Mesothelial cell of epicardium (in vitro differentiated cells): ENCODE measurements around the gene PAX6. TPM values are rescaled to one million over a fixed set of nuclear protein-coding genes. Genes with fewer than 3 reads are reported as not detected.

Source experiments
- DNase-seq, 2 experiments: peaks; one replicate each; pipeline ENCODE4 v3.0.0; 2021; ENCODE audit warnings: low spot score in 2 of 2; ENCODE audit not compliant: unreplicated experiment in 2 of 2
- H3K27ac Mint-ChIP-seq: 2 replicates; pipeline ENCODE4 v1.8.0; 2021; ENCODE audit warnings: mixed read lengths
- H3K27me3 Mint-ChIP-seq: 2 replicates; pipeline ENCODE4 v1.8.0; 2021; ENCODE audit warnings: low read depth, mixed read lengths
- H3K36me3 Mint-ChIP-seq: 2 replicates; pipeline ENCODE4 v1.8.0; 2021; ENCODE audit warnings: mixed read lengths
- H3K4me1 Mint-ChIP-seq: 2 replicates; pipeline ENCODE4 v1.8.0; 2021; ENCODE audit warnings: mixed read lengths
- H3K4me3 Mint-ChIP-seq: 2 replicates; pipeline ENCODE4 v1.8.0; 2021; ENCODE audit warnings: mild to moderate bottlenecking, moderate library complexity, mixed read lengths
- H3K9me3 Mint-ChIP-seq: 2 replicates; pipeline ENCODE4 v1.8.0; 2021; ENCODE audit warnings: mixed read lengths
- total RNA-seq: library from RNA; stranded (reverse); gene quantifications from 3 replicates; pipeline ENCODE4 v1.2.1, GENCODE V29; 2021
- TF ChIP-seq, protein P1 (sequence below): fragments of 200-600 bp; sonication (generic); IDR thresholded peaks from one replicate; pipeline ENCODE4 v1.5.0; 2021; ENCODE audit warnings: antibody characterized with exemption; ENCODE audit not compliant: unreplicated experiment

Gene PAX6
- total RNA-seq, 1 donor from 2014 or later, result not detected

- Mint-ChIP-seq H3K4me1 (peaks cover 14% of the 10 kb centered on the region), H3K36me3 (no peaks in the 10 kb centered on the region), H3K4me3 (peak overlapping the region; percentile 30), H3K27ac (no peak overlapping the region), H3K27me3 (peaks cover 98% of the 10 kb centered on the region), H3K9me3 (no peaks in the 10 kb centered on the region)
- DNase-seq, result no peak
- TF ChIP-seq, protein P1, sequence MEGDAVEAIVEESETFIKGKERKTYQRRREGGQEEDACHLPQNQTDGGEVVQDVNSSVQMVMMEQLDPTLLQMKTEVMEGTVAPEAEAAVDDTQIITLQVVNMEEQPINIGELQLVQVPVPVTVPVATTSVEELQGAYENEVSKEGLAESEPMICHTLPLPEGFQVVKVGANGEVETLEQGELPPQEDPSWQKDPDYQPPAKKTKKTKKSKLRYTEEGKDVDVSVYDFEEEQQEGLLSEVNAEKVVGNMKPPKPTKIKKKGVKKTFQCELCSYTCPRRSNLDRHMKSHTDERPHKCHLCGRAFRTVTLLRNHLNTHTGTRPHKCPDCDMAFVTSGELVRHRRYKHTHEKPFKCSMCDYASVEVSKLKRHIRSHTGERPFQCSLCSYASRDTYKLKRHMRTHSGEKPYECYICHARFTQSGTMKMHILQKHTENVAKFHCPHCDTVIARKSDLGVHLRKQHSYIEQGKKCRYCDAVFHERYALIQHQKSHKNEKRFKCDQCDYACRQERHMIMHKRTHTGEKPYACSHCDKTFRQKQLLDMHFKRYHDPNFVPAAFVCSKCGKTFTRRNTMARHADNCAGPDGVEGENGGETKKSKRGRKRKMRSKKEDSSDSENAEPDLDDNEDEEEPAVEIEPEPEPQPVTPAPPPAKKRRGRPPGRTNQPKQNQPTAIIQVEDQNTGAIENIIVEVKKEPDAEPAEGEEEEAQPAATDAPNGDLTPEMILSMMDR, result no peak
These were observed 6.7 kb upstream of the PAX6 start for GRCh38 chr11:31817621-31818424.

GRCh38 chr11:31817054-31817620 is 6.0 kb upstream of the PAX6 start:
- Mint-ChIP-seq H3K4me1 (peaks cover 19% of the 10 kb centered on the region), H3K36me3 (no peaks in the 10 kb centered on the region), H3K9me3 (no peaks in the 10 kb centered on the region), H3K27ac (no peak overlapping the region), H3K27me3 (peaks cover 98% of the 10 kb centered on the region), H3K4me3 (peak overlapping the region; percentile 31)
- TF ChIP-seq, protein P1, result no peak
- DNase-seq, result no peak

DNA sequence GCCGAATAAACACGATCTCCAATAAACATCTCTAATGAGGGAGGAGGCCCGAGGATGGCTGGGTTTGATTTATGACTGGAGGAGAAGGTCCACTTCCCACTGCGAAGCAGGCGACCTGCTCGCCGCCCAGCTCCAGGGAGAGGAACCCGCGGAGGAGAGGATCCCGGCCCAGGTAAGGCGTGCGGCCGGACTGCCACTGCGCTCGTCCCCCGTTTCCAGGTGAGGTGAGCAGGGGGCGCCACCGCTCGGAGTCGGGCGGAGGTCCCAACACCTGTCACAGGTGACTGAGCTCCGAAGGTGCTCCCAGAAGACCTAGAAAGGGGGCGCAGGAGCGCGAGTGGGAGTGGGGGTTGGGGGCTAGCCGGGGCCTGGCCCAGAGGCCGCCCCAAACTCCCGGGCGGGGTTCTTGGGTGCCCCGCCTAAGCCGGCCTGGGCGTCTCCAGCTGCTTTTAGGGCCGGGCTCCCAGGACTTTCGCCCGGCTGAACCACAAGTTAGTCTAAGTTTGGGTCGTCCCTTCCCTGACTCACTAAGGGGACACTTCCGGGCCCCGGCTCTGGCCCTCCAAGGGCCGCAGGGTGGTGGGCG is 5.4 kb upstream of the PAX6 start:
- H3K4me1 Mint-ChIP-seq, result peaks cover 23% of the 10 kb centered on the region
- no peak overlapping the region for H3K27ac Mint-ChIP-seq
- no peak for DNase-seq

DNA sequence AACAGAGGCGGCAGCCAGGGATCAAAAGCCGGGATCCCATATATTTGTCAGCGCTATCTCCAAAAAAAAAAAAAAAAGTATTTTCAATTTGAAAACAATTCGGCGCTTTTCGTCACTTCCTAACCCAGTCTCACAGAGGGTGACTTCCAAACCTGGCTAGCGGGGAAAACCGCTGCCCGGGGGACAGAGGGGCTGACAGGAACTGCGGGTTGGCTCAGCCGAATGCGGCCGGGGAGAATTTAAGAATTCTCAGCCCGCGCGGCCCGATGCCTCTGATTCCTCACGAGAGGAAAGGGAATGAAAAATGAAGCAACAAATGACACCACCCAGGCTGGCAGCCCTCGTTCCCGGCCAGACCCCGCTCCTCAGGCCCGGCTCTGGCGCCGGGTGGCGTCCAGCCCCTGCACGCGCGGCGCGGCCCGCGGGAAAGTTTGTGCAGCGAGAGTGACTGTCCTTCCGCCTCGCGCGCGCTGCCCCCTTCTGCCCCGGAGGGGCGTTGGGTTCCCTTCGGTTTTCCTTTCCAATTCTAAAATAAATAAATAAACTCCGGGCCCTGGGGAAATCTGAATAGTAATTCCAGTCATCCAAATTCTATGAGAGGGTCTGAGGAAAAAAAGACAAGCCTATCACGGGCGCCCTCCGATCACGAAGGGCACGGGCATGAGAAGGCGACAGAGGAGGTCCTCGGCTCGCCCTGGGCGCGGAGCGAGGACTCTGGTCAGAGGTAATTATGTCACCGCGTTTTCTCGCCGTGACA is 4.8 kb upstream of the PAX6 start:
- peaks cover 26% of the 10 kb centered on the region for H3K4me1 Mint-ChIP-seq
- peaks cover 97% of the 10 kb centered on the region for H3K27me3 Mint-ChIP-seq
- TF ChIP-seq, protein P1, result no peak
- DNase-seq, result no peak
- no peak overlapping the region for H3K27ac Mint-ChIP-seq
- peak overlapping the region; percentile 21 for H3K4me3 Mint-ChIP-seq
- no peaks in the 10 kb centered on the region for H3K9me3 Mint-ChIP-seq
- H3K36me3 Mint-ChIP-seq, result no peaks in the 10 kb centered on the region

More for the DNA sequence above, 5.4 kb upstream of the PAX6 start:
- Mint-ChIP-seq H3K27me3 (peaks cover 97% of the 10 kb centered on the region), H3K36me3 (no peaks in the 10 kb centered on the region), H3K4me3 (peak overlapping the region; percentile 21), H3K9me3 (no peaks in the 10 kb centered on the region)
- TF ChIP-seq, protein P1, result no peak

DNA sequence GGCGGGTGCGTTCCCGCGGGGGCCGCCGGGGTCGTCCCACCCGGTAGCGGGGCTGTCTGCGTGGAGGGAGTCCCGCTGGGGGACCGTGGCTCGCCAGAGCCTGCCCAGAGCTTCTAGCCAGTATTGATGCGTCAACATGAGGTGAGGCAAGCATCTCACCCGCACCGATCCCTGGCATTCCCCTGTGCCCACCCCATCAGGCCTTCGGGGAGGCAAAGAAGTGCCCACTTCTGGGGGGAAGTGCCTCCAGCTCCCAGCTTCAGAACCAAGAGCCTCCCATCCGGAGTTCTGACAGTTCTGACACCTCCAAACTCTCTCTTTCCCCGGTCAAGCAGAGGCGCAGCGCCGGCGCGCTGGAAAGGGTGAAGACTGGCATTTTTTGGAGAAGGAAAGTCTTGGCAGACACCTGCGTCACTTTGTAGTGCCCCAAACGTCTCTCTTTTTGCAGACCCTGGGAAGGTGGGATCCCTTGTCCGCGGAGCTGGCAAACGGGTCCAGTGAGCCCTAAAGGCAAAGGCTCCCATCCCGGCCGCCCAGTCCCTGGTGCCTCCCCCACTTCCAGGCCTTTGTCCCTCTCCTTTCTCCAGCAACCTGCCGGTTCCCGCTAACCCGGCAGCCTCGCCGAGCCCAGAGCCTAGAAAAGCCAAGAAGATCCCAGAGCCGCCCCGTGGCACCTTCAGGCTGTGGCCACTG is 3.2 kb upstream of the PAX6 start:
- Mint-ChIP-seq H3K9me3 (no peaks in the 10 kb centered on the region), H3K4me1 (peaks cover 34% of the 10 kb centered on the region), H3K27ac (no peak overlapping the region), H3K36me3 (no peaks in the 10 kb centered on the region), H3K4me3 (no peak overlapping the region), H3K27me3 (peaks cover 95% of the 10 kb centered on the region)
- DNase-seq, result no peak
- TF ChIP-seq, protein P1, result no peak
